CD4-positive, alpha-beta T cell (primary cell): ENCODE measurements around the gene GAPT. TPM values are rescaled to one million over a fixed set of nuclear protein-coding genes. Genes with fewer than 3 reads are reported as not detected.

Source experiments
- ATAC-seq: fragments of 200-7000 bp; cut with Tn5 transposase; one replicate; pipeline ENCODE4 v1.10.0; 2022; ENCODE audit warnings: mild to moderate bottlenecking; ENCODE audit not compliant: poor library complexity
- CTCF ChIA-PET: fragments of 350-600 bp; sonication (Branson Sonifier 250); formaldehyde crosslinking; loops from one replicate; lab custom pipeline; 2021; ENCODE audit warnings: antibody characterized with exemption, inconsistent platforms; lab: Charles Lee
- POLR2A ChIA-PET: fragments of 350-600 bp; sonication (Branson Sonifier 250); formaldehyde crosslinking; loops from one replicate; lab custom pipeline; 2021; ENCODE audit warnings: antibody characterized with exemption, inconsistent platforms; lab: Charles Lee
- DNase-seq, 14 experiments: peaks; one replicate each; pipeline ENCODE4 v3.0.0-alpha.2; 2013 to 2020; ENCODE audit warnings: mixed read lengths in 2 of 14
- H3K27ac ChIP-seq, 2 donors: one replicate each; pipeline versions ENCODE4 v1.5.1 to v1.7.0; 2013; ENCODE audit warnings: low read length in 2 of 2, low read depth in 1 of 2, mild to moderate bottlenecking in 1 of 2
- H3K27me3 ChIP-seq, 2 experiments: 1 replicate in 1 of 2; 2 replicates in 1 of 2; pipeline versions ENCODE4 v1.6.1 to v1.7.0; 2013; ENCODE audit warnings: low read length in 2 of 2, control low read depth in 1 of 2, mild to moderate bottlenecking in 1 of 2, moderate library complexity in 1 of 2; ENCODE audit not compliant: insufficient read depth in 2 of 2, control insufficient read depth in 1 of 2
- H3K36me3 ChIP-seq: one replicate; pipeline ENCODE4 v1.6.1; 2013; ENCODE audit warnings: low read length, control low read depth; ENCODE audit not compliant: insufficient read depth
- H3K4me1 ChIP-seq: one replicate; pipeline ENCODE4 v1.6.1; 2013; ENCODE audit warnings: low read length, control low read depth; ENCODE audit not compliant: insufficient read depth
- H3K4me3 ChIP-seq: one replicate; pipeline ENCODE4 v1.5.1; 2013; ENCODE audit warnings: mild to moderate bottlenecking, low read length, moderate library complexity
- H3K9me3 ChIP-seq, 2 experiments: 1 replicate in 1 of 2; 2 replicates in 1 of 2; pipeline versions ENCODE4 v1.6.1 to v1.7.0; 2013; ENCODE audit warnings: low read length in 2 of 2, mild to moderate bottlenecking in 2 of 2, control low read depth in 1 of 2, moderate library complexity in 1 of 2; ENCODE audit not compliant: control insufficient read depth in 1 of 2, insufficient read depth in 1 of 2
- H3K27ac Mint-ChIP-seq: one replicate; pipeline ENCODE4 v1.8.0; 2020; ENCODE audit warnings: mixed read lengths
- H3K27me3 Mint-ChIP-seq: one replicate; pipeline ENCODE4 v1.8.0; 2021; ENCODE audit warnings: mixed read lengths
- H3K36me3 Mint-ChIP-seq: one replicate; pipeline ENCODE4 v1.8.0; 2021; ENCODE audit warnings: low read depth, mixed read lengths
- H3K4me1 Mint-ChIP-seq: one replicate; pipeline ENCODE4 v1.8.0; 2021; ENCODE audit warnings: low read depth, mixed read lengths
- H3K4me3 Mint-ChIP-seq: one replicate; pipeline ENCODE4 v1.8.0; 2020; ENCODE audit warnings: mild to moderate bottlenecking, mixed read lengths
- H3K9me3 Mint-ChIP-seq: one replicate; pipeline ENCODE4 v1.8.0; 2020; ENCODE audit warnings: mixed read lengths
- CTCF ChIP-seq: fragments of 200-600 bp; IDR thresholded peaks from one replicate; pipeline ENCODE4 v1.8.0; 2022; ENCODE audit warnings: antibody characterized with exemption, mild to moderate bottlenecking
- intact Hi-C, 2 experiments: fragments of 100-400 bp; cut with DNase I in 1 of 2; cut with micrococcal nuclease in 1 of 2; formaldehyde crosslinking; loops; one replicate each; pipeline versions ENCODE4 v1.15.1 to v1.9.0; 2023 to 2025; cut with DNase I, micrococcal nuclease
- total RNA-seq, 174 experiments: library from RNA in 2 of 174; stranded (reverse) in 2 of 174; gene quantifications; one replicate each; pipeline ENCODE4 v1.2.3 and lab custom pipeline; 2021 to 2026

Gene GAPT
- total RNA-seq, 2 experiments from 2014 or later, result not detected

DNA sequence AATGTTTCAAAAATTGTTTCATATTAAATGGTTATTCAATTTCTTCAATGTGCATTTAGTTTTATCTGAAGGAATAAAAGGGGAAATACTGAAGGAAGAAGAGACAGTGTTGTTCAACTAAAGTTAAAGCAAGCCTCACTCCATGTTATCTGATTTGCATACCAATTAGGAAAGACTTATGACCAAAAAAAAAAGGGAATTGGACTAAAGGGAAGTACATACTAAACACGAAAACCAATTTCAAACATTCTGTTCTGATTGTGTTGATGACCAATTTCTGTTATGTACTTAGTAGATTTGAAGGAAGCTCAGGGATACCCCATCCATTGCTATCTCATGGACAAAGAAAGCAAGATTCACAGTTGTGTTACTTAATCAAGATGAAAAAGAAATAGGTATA is 4.9 kb upstream of the GAPT start:
- Histone ChIP-seq H3K4me3 (no peak overlapping the region), H3K4me1 (no peaks in the 10 kb centered on the region), H3K27me3 (peaks cover 0 to 11% of the 10 kb centered on the region in 2 experiments), H3K9me3 (no peaks in the 10 kb centered on the region), H3K36me3 (no peaks in the 10 kb centered on the region), H3K27ac (no peak overlapping the region)
- intact Hi-C loops, result no loop called here
- ATAC-seq (no peak), DNase-seq (peak in 2 of 14 experiments; percentile 5 to 8)
- ChIA-PET CTCF (no interaction called here), POLR2A (no interaction called here)
- no peaks in the 10 kb centered on the region for H3K9me3 Mint-ChIP-seq
- H3K4me1 Mint-ChIP-seq, result no peaks in the 10 kb centered on the region
- H3K27ac Mint-ChIP-seq, result no peak overlapping the region
- TF ChIP-seq CTCF, result no peak
- no peaks in the 10 kb centered on the region for H3K36me3 Mint-ChIP-seq
- H3K4me3 Mint-ChIP-seq, result no peak overlapping the region
- peaks cover 25% of the 10 kb centered on the region for H3K27me3 Mint-ChIP-seq

- intact Hi-C loops, result no loop called here
- ATAC-seq (no peak), DNase-seq (no peak)
- H3K27ac Mint-ChIP-seq, result no peak overlapping the region
- no peaks in the 10 kb centered on the region for H3K36me3 ChIP-seq
- no peak overlapping the region for H3K27ac ChIP-seq
- no peak overlapping the region for H3K4me3 ChIP-seq
- no peak for TF ChIP-seq CTCF
- H3K4me1 ChIP-seq, result no peaks in the 10 kb centered on the region
- H3K27me3 Mint-ChIP-seq, result peaks cover 27% of the 10 kb centered on the region
- H3K9me3 ChIP-seq, result no peaks in the 10 kb centered on the region
- H3K36me3 Mint-ChIP-seq, result no peaks in the 10 kb centered on the region
- ChIA-PET POLR2A (no interaction called here), CTCF (no interaction called here)
- no peak overlapping the region for H3K4me3 Mint-ChIP-seq
- H3K4me1 Mint-ChIP-seq, result no peaks in the 10 kb centered on the region
- no peaks in the 10 kb centered on the region for H3K9me3 Mint-ChIP-seq
- H3K27me3 ChIP-seq, result peaks cover 0 to 11% of the 10 kb centered on the region in 2 experiments
These were observed 709 bp upstream of the GAPT start for GRCh38 chr5:58490402-58491050.

- intact Hi-C loops, result no loop called here
- CTCF ChIA-PET, result no interaction called here
These were observed 1.9 kb downstream of the GAPT start for GRCh38 chr5:58493141-58493540.

More at GRCh38 chr5:58493141-58493540, 1.9 kb downstream of the GAPT start:
- no peak for TF ChIP-seq CTCF
- H3K9me3 Mint-ChIP-seq, result no peaks in the 10 kb centered on the region
- no peaks in the 10 kb centered on the region for H3K36me3 ChIP-seq
- DNase-seq (no peak), ATAC-seq (no peak)
- no peaks in the 10 kb centered on the region for H3K9me3 ChIP-seq
- peaks cover 0 to 11% of the 10 kb centered on the region in 2 experiments for H3K27me3 ChIP-seq
- H3K4me3 Mint-ChIP-seq, result no peak overlapping the region
- no peak overlapping the region for H3K27ac ChIP-seq
- POLR2A ChIA-PET, result no interaction called here
- H3K4me1 Mint-ChIP-seq, result no peaks in the 10 kb centered on the region
- no peaks in the 10 kb centered on the region for H3K36me3 Mint-ChIP-seq
- H3K27ac Mint-ChIP-seq, result no peak overlapping the region
- no peaks in the 10 kb centered on the region for H3K4me1 ChIP-seq
- H3K4me3 ChIP-seq, result no peak overlapping the region
- peaks cover 25% of the 10 kb centered on the region for H3K27me3 Mint-ChIP-seq
